ENCODE measurements around the gene SEC16A.

The SEC16A gene

DNA sequence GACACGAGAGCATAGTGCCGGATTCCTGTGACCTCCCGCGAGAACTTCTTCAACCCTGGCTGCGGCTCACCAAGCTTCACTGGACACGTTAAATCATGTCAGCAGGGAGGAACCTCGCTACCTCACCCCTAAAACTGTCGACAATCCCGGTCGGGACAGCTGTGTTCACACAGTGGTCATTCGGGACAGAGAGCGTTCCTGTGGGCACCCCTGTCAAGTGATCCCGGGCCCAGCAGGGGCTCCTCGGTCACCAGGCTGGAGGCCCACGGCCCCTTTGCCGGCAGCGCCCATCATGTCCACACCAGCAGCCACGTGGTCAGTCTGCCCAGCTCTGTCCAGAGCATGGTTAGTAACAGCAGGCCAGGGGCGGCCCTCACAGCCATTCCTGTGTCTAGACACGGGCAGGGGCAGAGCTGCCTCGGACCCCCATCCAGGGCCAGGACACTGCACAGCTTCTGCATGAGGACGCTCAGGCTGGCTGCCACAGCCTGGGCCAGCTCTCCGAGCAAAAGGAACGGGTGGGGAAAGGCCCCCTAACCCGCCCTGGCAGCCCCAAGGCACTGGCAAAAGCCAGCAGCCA, 46.7 kb downstream of the SEC16A start:
- Histone ChIP-seq H3K36me3 (ENCODE audit: control insufficient read depth, insufficient read depth, low read length) (peaks cover 10% of the 10 kb centered on the region), H3K4me3 (ENCODE audit: low read depth, low read length) (no peak overlapping the region), H3K27me3 (ENCODE audit: control insufficient read depth, insufficient read depth, low read length) (no peaks in the 10 kb centered on the region), H3K9me3 (ENCODE audit: control insufficient read depth, insufficient read depth, low read length) (no peaks in the 10 kb centered on the region), H3K4me1 (ENCODE audit: control insufficient read depth, insufficient read depth, low read length) (no peaks in the 10 kb centered on the region), H3K9ac (ENCODE audit: low read depth, low read length) (no peak overlapping the region)

DNA sequence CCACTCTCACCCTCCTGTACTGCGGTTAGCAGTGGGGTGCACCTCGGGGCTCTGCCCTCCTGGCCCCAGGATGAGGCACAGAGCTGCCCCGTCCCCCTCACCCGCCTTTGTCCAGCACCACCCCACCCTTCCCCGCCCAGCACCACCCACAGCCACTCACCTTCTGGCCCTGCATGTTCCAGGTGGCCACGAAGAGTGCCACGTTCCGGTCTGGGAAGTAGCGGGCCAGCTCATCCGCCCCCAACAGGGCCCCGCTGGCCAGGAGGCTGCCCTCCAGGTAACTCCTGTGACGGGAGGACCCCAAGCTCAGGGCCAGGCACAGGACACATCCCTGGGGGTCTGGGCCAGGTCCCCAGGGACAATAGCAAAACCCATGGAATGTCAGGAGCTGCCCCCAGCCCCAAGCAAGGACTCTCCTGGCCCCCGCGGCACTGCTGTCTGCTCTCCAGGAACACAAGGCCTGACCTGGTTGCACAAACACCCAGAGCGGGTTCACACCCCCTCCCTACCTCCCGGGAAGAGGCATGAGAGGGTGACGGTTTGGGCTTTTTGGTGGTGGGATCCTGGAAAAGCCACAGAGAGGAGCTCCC, 48.2 kb downstream of the SEC16A start:
- Histone ChIP-seq H3K4me3 (ENCODE audit: low read depth, low read length) (no peak overlapping the region), H3K9ac (ENCODE audit: low read depth, low read length) (no peak overlapping the region), H3K36me3 (ENCODE audit: control insufficient read depth, insufficient read depth, low read length) (peaks cover 17% of the 10 kb centered on the region), H3K4me1 (ENCODE audit: control insufficient read depth, insufficient read depth, low read length) (no peaks in the 10 kb centered on the region), H3K9me3 (ENCODE audit: control insufficient read depth, insufficient read depth, low read length) (no peaks in the 10 kb centered on the region), H3K27me3 (ENCODE audit: control insufficient read depth, insufficient read depth, low read length) (no peaks in the 10 kb centered on the region)

GRCh38 chr9:136433849-136434579, 48.8 kb downstream of the SEC16A start:
- peaks cover 21% of the 10 kb centered on the region for H3K36me3 ChIP-seq (ENCODE audit: control insufficient read depth, insufficient read depth, low read length)
- H3K9me3 ChIP-seq (ENCODE audit: control insufficient read depth, insufficient read depth, low read length): no peaks in the 10 kb centered on the region
- H3K9ac ChIP-seq (ENCODE audit: low read depth, low read length): no peak overlapping the region
- no peaks in the 10 kb centered on the region for H3K27me3 ChIP-seq (ENCODE audit: control insufficient read depth, insufficient read depth, low read length)
- H3K4me3 ChIP-seq (ENCODE audit: low read depth, low read length): no peak overlapping the region
- no peaks in the 10 kb centered on the region for H3K4me1 ChIP-seq (ENCODE audit: control insufficient read depth, insufficient read depth, low read length)

DNA sequence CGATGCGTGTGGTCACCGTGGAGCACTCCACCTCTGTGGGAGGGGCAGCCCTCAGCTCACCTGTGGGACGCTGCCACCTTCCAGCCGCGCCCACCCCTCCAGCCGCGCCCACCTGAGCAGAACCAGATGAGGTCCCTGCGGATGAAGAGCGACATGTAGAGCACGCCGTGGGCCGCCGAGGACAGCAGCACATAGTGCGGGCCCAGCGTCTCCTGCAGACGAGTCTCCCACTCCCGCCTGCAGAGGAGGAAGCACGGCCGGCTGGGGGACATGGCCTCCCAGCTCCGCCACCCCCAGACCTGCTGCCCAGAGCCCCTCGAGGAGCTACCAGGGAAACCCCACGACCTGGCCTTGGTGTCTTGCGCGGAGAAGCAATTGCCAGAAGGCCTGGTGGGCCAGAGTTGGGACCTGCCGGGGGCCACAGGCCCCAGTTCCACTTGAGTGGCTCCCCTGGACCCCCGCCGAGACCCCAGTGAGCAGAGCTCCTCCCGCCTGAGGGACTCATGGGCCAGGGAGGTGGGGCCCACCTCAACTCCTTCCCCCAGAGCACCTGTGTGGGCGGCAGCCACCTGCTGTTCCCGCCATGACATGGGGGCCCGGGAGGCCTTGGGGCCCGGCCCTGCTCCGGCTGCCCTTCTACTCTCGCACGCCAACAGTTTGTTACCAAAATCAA, 49.7 kb downstream of the SEC16A start:
- Histone ChIP-seq H3K4me1 (ENCODE audit: control insufficient read depth, insufficient read depth, low read length) (no peaks in the 10 kb centered on the region), H3K9ac (ENCODE audit: low read depth, low read length) (no peak overlapping the region), H3K36me3 (ENCODE audit: control insufficient read depth, insufficient read depth, low read length) (peaks cover 25% of the 10 kb centered on the region), H3K4me3 (ENCODE audit: low read depth, low read length) (no peak overlapping the region), H3K9me3 (ENCODE audit: control insufficient read depth, insufficient read depth, low read length) (no peaks in the 10 kb centered on the region), H3K27me3 (ENCODE audit: control insufficient read depth, insufficient read depth, low read length) (no peaks in the 10 kb centered on the region)

DNA sequence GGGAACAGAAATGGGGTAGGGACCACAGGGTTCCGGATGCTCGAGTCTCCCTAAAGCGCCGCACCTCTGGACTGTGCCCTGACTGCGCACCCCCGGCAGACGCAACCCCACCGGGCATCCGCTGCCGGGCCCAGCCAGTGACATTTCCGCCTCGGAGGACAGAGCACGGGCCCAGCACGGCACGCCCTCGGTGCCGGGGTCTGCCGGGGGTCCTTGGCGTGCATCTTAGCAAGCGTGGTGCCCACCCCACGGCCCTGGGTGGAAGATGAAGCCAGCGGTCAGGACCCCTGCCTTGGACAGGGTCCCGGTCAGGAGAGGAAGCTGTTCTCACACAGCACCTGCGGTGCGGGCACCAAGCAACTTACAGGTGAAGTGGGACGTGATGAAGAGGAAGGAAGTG, 50.2 kb downstream of the SEC16A start:
- H3K4me1 ChIP-seq (ENCODE audit: control insufficient read depth, insufficient read depth, low read length): no peaks in the 10 kb centered on the region
- no peak overlapping the region for H3K9ac ChIP-seq (ENCODE audit: low read depth, low read length)
- no peaks in the 10 kb centered on the region for H3K27me3 ChIP-seq (ENCODE audit: control insufficient read depth, insufficient read depth, low read length)
- peaks cover 25% of the 10 kb centered on the region for H3K36me3 ChIP-seq (ENCODE audit: control insufficient read depth, insufficient read depth, low read length)
- no peak overlapping the region for H3K4me3 ChIP-seq (ENCODE audit: low read depth, low read length)
- H3K9me3 ChIP-seq (ENCODE audit: control insufficient read depth, insufficient read depth, low read length): no peaks in the 10 kb centered on the region

- H3K9me3 ChIP-seq (ENCODE audit: control insufficient read depth, insufficient read depth, low read length): no peaks in the 10 kb centered on the region
Measured at GRCh38 chr9:136431782-136432350, 51.0 kb downstream of the SEC16A start.

DNA sequence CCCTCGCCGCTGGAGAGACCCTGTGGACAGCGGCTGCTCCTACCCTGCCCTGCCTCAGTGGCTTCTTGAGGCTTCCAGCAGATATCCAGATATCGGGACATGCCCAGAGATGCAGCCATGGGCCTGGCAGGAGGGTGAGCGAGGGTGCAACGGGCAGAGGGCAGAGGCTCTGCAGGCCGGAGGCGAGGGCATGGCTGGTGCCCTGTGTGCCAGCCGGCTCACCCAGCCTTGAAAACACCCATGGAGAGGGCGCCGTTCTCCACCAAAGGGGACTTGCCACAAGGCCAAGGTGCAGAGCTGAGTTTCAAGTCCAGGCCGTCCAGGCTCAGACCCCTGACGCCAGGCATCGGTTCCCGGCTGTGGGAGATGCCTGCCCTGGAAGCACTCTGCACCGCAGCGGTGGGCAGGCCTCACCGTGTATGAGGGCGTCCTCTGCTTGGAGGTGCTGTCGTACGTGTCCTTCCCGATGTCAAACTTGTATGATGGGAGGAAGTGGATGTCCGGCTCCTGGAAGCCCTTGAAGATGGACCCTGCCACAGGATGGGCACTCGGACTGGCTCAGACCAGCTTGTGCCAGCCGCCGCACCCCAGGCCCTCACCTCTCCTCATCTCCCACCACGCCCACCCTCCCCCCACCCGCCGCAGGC, 52.1 kb downstream of the SEC16A start:
- Histone ChIP-seq H3K36me3 (ENCODE audit: control insufficient read depth, insufficient read depth, low read length) (peaks cover 25% of the 10 kb centered on the region), H3K9ac (ENCODE audit: low read depth, low read length) (no peak overlapping the region), H3K27me3 (ENCODE audit: control insufficient read depth, insufficient read depth, low read length) (no peaks in the 10 kb centered on the region), H3K4me1 (ENCODE audit: control insufficient read depth, insufficient read depth, low read length) (no peaks in the 10 kb centered on the region), H3K4me3 (ENCODE audit: low read depth, low read length) (no peak overlapping the region), H3K9me3 (ENCODE audit: control insufficient read depth, insufficient read depth, low read length) (no peaks in the 10 kb centered on the region)

More at GRCh38 chr9:136431782-136432350, 51.0 kb downstream of the SEC16A start:
- Histone ChIP-seq H3K27me3 (ENCODE audit: control insufficient read depth, insufficient read depth, low read length) (no peaks in the 10 kb centered on the region), H3K4me1 (ENCODE audit: control insufficient read depth, insufficient read depth, low read length) (no peaks in the 10 kb centered on the region), H3K9ac (ENCODE audit: low read depth, low read length) (no peak overlapping the region), H3K4me3 (ENCODE audit: low read depth, low read length) (no peak overlapping the region), H3K36me3 (ENCODE audit: control insufficient read depth, insufficient read depth, low read length) (peaks cover 25% of the 10 kb centered on the region)

GRCh38 chr9:136429683-136430491, 53.0 kb downstream of the SEC16A start:
- Histone ChIP-seq H3K36me3 (ENCODE audit: control insufficient read depth, insufficient read depth, low read length) (peaks cover 24% of the 10 kb centered on the region), H3K9me3 (ENCODE audit: control insufficient read depth, insufficient read depth, low read length) (no peaks in the 10 kb centered on the region), H3K27me3 (ENCODE audit: control insufficient read depth, insufficient read depth, low read length) (no peaks in the 10 kb centered on the region), H3K4me1 (ENCODE audit: control insufficient read depth, insufficient read depth, low read length) (no peaks in the 10 kb centered on the region), H3K9ac (ENCODE audit: low read depth, low read length) (no peak overlapping the region), H3K4me3 (ENCODE audit: low read depth, low read length) (no peak overlapping the region)

DNA sequence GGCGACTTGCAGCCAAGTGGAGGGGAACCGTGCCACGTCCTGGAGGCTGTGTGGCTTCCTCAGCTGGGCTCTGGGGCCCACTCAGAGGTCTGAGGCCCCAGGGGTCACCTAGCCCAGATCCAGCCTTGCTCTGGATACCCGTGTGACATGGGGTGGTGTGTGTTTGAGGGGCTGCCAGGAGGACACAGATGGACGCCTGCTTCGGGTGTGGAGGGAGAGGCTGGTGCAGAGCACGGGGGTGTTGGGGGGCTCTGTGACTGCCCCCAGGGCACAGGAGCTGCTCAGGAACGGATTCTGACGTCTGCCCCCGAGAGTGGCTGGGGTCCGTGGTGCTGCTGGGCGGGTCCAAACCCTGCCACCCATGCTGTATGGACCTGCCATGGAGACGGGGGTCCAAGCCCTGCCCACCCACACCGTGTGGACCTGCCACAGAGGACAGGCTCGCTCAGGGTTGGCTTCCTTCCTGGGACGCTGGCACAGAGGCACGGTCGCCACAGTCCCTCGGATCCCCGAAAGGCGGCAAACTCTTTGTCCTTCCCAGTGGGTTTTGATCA, 53.7 kb downstream of the SEC16A start:
- Histone ChIP-seq H3K27me3 (ENCODE audit: control insufficient read depth, insufficient read depth, low read length) (no peaks in the 10 kb centered on the region), H3K4me3 (ENCODE audit: low read depth, low read length) (no peak overlapping the region), H3K36me3 (ENCODE audit: control insufficient read depth, insufficient read depth, low read length) (peaks cover 28% of the 10 kb centered on the region), H3K9ac (ENCODE audit: low read depth, low read length) (no peak overlapping the region), H3K4me1 (ENCODE audit: control insufficient read depth, insufficient read depth, low read length) (no peaks in the 10 kb centered on the region), H3K9me3 (ENCODE audit: control insufficient read depth, insufficient read depth, low read length) (no peaks in the 10 kb centered on the region)

DNA sequence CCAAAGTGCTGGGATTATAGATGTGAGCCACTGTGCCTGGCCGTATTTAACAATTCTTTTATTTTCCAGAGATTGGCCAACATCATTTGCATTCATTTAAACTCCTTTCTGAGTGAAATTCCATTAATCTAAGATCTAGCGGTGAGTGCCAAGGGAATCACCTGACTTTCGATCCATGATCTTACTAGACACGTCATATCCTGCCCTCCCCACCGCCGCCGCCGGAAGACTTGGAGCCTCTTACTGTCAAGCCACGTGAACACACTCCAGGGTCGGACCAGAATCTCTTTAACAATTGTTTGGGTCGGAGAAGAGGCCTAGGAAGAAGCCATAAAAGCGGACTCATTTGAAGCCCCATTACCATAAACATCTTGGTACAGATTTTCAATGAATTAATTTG, 56.1 kb downstream of the SEC16A start:
- H3K4me3 ChIP-seq (ENCODE audit: low read depth, low read length): no peak overlapping the region
- H3K4me1 ChIP-seq (ENCODE audit: control insufficient read depth, insufficient read depth, low read length): no peaks in the 10 kb centered on the region
- H3K9me3 ChIP-seq (ENCODE audit: control insufficient read depth, insufficient read depth, low read length): no peaks in the 10 kb centered on the region
- H3K36me3 ChIP-seq (ENCODE audit: control insufficient read depth, insufficient read depth, low read length): peaks cover 46% of the 10 kb centered on the region
- no peak overlapping the region for H3K9ac ChIP-seq (ENCODE audit: low read depth, low read length)
- no peaks in the 10 kb centered on the region for H3K27me3 ChIP-seq (ENCODE audit: control insufficient read depth, insufficient read depth, low read length)
